ENCODE results near the gene LRRC23. TPM values are rescaled to one million over a fixed set of nuclear protein-coding genes. Genes with fewer than 3 reads are reported as not detected.

The LRRC23 gene
- total and polyA plus RNA-seq, 4 donors, result 13.5 to 25.5 (median 25.2) TPM

GRCh38 chr12:6948873-6949594 is 44.4 kb downstream of the LRRC23 start:
- Histone ChIP-seq H3K36me3 (ENCODE audit: control insufficient read depth, insufficient read depth, low read length) (peaks cover 27% of the 10 kb centered on the region), H3K4me1 (ENCODE audit: control insufficient read depth, insufficient read depth, low read length) (peaks cover 43% of the 10 kb centered on the region), H3K4me3 (ENCODE audit: low read depth, low read length) (no peak overlapping the region), H3K9me3 (ENCODE audit: control insufficient read depth, insufficient read depth, low read length) (no peaks in the 10 kb centered on the region), H3K27me3 (ENCODE audit: control insufficient read depth, insufficient read depth, low read length) (no peaks in the 10 kb centered on the region), H3K27ac (ENCODE audit: low read depth, low read length) (no peak overlapping the region)
- no peak for DNase-seq (ENCODE audit: low read depth in 4 of 6, low spot score in 6 of 6)
- 89% methylated on average over 7 of the region's 15 CpGs for WGBS (ENCODE audit: insufficient coverage)

GRCh38 chr12:6950401-6950801 is 45.8 kb downstream of the LRRC23 start:
- Histone ChIP-seq H3K4me1 (ENCODE audit: control insufficient read depth, insufficient read depth, low read length) (peaks cover 31% of the 10 kb centered on the region), H3K9me3 (ENCODE audit: control insufficient read depth, insufficient read depth, low read length) (no peaks in the 10 kb centered on the region), H3K27ac (ENCODE audit: low read depth, low read length) (no peak overlapping the region), H3K4me3 (ENCODE audit: low read depth, low read length) (no peak overlapping the region), H3K36me3 (ENCODE audit: control insufficient read depth, insufficient read depth, low read length) (peaks cover 27% of the 10 kb centered on the region), H3K27me3 (ENCODE audit: control insufficient read depth, insufficient read depth, low read length) (no peaks in the 10 kb centered on the region)
- 100% methylated on average over 1 of the region's 1 CpG for WGBS (ENCODE audit: insufficient coverage)
- DNase-seq (ENCODE audit: low read depth in 4 of 6, low spot score in 6 of 6), result no peak

- H3K27ac ChIP-seq (ENCODE audit: low read depth, low read length), result no peak within 1 kb of the TSS
- H3K9me3 ChIP-seq (ENCODE audit: control insufficient read depth, insufficient read depth, low read length), result no peaks in the 10 kb centered on the region
- WGBS (ENCODE audit: insufficient coverage), result 68% methylated on average over 25 of the region's 25 CpGs
- no peak for DNase-seq (ENCODE audit: low read depth in 4 of 6, low spot score in 6 of 6)
- peaks cover 24% of the 10 kb centered on the region for H3K36me3 ChIP-seq (ENCODE audit: control insufficient read depth, insufficient read depth, low read length)
- no peaks in the 10 kb centered on the region for H3K27me3 ChIP-seq (ENCODE audit: control insufficient read depth, insufficient read depth, low read length)
- peaks cover 26% of the 10 kb centered on the region for H3K4me1 ChIP-seq (ENCODE audit: control insufficient read depth, insufficient read depth, low read length)
- peak within 1 kb of the TSS; percentile 7 for H3K4me3 ChIP-seq (ENCODE audit: low read depth, low read length)
These were observed 46.4 kb downstream of the LRRC23 start, which contains the start of gene PTPN6 for GRCh38 chr12:6950811-6951540. Gene PTPN6 (plus strand): TSS chr12:6951356. CDS start chr12:6951513, 157 bp downstream.

GRCh38 chr12:6951551-6952120 is 47.0 kb downstream of the LRRC23 start:
- H3K36me3 ChIP-seq (ENCODE audit: control insufficient read depth, insufficient read depth, low read length), result peaks cover 22% of the 10 kb centered on the region
- 90% methylated on average over 20 of the region's 20 CpGs for whole genome bisulfite sequencing (ENCODE audit: insufficient coverage)
- no peaks in the 10 kb centered on the region for H3K27me3 ChIP-seq (ENCODE audit: control insufficient read depth, insufficient read depth, low read length)
- H3K4me1 ChIP-seq (ENCODE audit: control insufficient read depth, insufficient read depth, low read length), result peaks cover 19% of the 10 kb centered on the region
- no peak overlapping the region for H3K27ac ChIP-seq (ENCODE audit: low read depth, low read length)
- DNase-seq (ENCODE audit: low read depth in 4 of 6, low spot score in 6 of 6), result no peak
- H3K9me3 ChIP-seq (ENCODE audit: control insufficient read depth, insufficient read depth, low read length), result no peaks in the 10 kb centered on the region
- peak overlapping the region; percentile 7 for H3K4me3 ChIP-seq (ENCODE audit: low read depth, low read length)

- no peaks in the 10 kb centered on the region for H3K27me3 ChIP-seq (ENCODE audit: control insufficient read depth, insufficient read depth, low read length)
- DNase-seq (ENCODE audit: low read depth in 4 of 6, low spot score in 6 of 6), result no peak
- H3K27ac ChIP-seq (ENCODE audit: low read depth, low read length), result no peak overlapping the region
- peaks cover 19% of the 10 kb centered on the region for H3K36me3 ChIP-seq (ENCODE audit: control insufficient read depth, insufficient read depth, low read length)
- H3K9me3 ChIP-seq (ENCODE audit: control insufficient read depth, insufficient read depth, low read length), result no peaks in the 10 kb centered on the region
- peak overlapping the region; percentile 7 for H3K4me3 ChIP-seq (ENCODE audit: low read depth, low read length)
- peaks cover 16% of the 10 kb centered on the region for H3K4me1 ChIP-seq (ENCODE audit: control insufficient read depth, insufficient read depth, low read length)
- 74% methylated on average over 19 of the region's 22 CpGs for WGBS (ENCODE audit: insufficient coverage)
These were observed 47.7 kb downstream of the LRRC23 start for GRCh38 chr12:6952121-6952862.

GRCh38 chr12:6952863-6953441 is 48.3 kb downstream of the LRRC23 start:
- H3K4me1 ChIP-seq (ENCODE audit: control insufficient read depth, insufficient read depth, low read length), result peaks cover 16% of the 10 kb centered on the region
- no peak overlapping the region for H3K4me3 ChIP-seq (ENCODE audit: low read depth, low read length)
- 90% methylated on average over 12 of the region's 15 CpGs for WGBS (ENCODE audit: insufficient coverage)
- H3K27me3 ChIP-seq (ENCODE audit: control insufficient read depth, insufficient read depth, low read length), result no peaks in the 10 kb centered on the region
- DNase-seq (ENCODE audit: low read depth in 4 of 6, low spot score in 6 of 6), result no peak
- peaks cover 16% of the 10 kb centered on the region for H3K36me3 ChIP-seq (ENCODE audit: control insufficient read depth, insufficient read depth, low read length)
- H3K27ac ChIP-seq (ENCODE audit: low read depth, low read length), result peak overlapping the region; percentile 8
- H3K9me3 ChIP-seq (ENCODE audit: control insufficient read depth, insufficient read depth, low read length), result no peaks in the 10 kb centered on the region

- 69% methylated on average over 17 of the region's 24 CpGs for WGBS (ENCODE audit: insufficient coverage)
These were observed 49.1 kb downstream of the LRRC23 start for GRCh38 chr12:6953442-6954315.

GRCh38 chr12:6954316-6955107 is 49.9 kb downstream of the LRRC23 start:
- Histone ChIP-seq H3K9me3 (ENCODE audit: control insufficient read depth, insufficient read depth, low read length) (no peaks in the 10 kb centered on the region), H3K27me3 (ENCODE audit: control insufficient read depth, insufficient read depth, low read length) (no peaks in the 10 kb centered on the region), H3K36me3 (ENCODE audit: control insufficient read depth, insufficient read depth, low read length) (peaks cover 16% of the 10 kb centered on the region), H3K27ac (ENCODE audit: low read depth, low read length) (peak overlapping the region; percentile 40), H3K4me3 (ENCODE audit: low read depth, low read length) (no peak overlapping the region), H3K4me1 (ENCODE audit: control insufficient read depth, insufficient read depth, low read length) (peaks cover 30% of the 10 kb centered on the region)
- no peak for DNase-seq (ENCODE audit: low read depth in 4 of 6, low spot score in 6 of 6)
- 87% methylated on average over 21 of the region's 21 CpGs for WGBS (ENCODE audit: insufficient coverage)

More at GRCh38 chr12:6953442-6954315, 49.1 kb downstream of the LRRC23 start:
- Histone ChIP-seq H3K27me3 (ENCODE audit: control insufficient read depth, insufficient read depth, low read length) (no peaks in the 10 kb centered on the region), H3K36me3 (ENCODE audit: control insufficient read depth, insufficient read depth, low read length) (peaks cover 16% of the 10 kb centered on the region), H3K4me1 (ENCODE audit: control insufficient read depth, insufficient read depth, low read length) (peaks cover 23% of the 10 kb centered on the region), H3K27ac (ENCODE audit: low read depth, low read length) (peak overlapping the region; percentile 40), H3K9me3 (ENCODE audit: control insufficient read depth, insufficient read depth, low read length) (no peaks in the 10 kb centered on the region), H3K4me3 (ENCODE audit: low read depth, low read length) (no peak overlapping the region)
- DNase-seq (ENCODE audit: low read depth in 4 of 6, low spot score in 6 of 6), result peak in 1 of 6 donors; percentile 65

Measured in spinal cord (tissue), 10 donors.